Measurements from ENCODE around the gene DCAF4L1.

DCAF4L1 gene

GRCh38 chr4:41981456-41981855 is at the start of gene DCAF4L1:
DCAF4L1 (plus strand) TSS chr4:41981756; CDS start chr4:41981793, 37 bp downstream.
- no peak for DNase-seq

- no peak for DNase-seq
These were observed 48.6 kb upstream of the DCAF4L1 start for GRCh38 chr4:41932988-41933387.

GRCh38 chr4:41933997-41934503 is 47.5 kb upstream of the DCAF4L1 start:
- DNase-seq, result no peak

- no peak for DNase-seq
These were observed 47.0 kb upstream of the DCAF4L1 start for GRCh38 chr4:41934514-41934900.

GRCh38 chr4:41934901-41935651 is 46.5 kb upstream of the DCAF4L1 start, which contains the start of gene TMEM33:
TMEM33 (plus strand) TSS chr4:41935429; CDS start chr4:41935485, 56 bp downstream.
- DNase-seq, result peak; percentile 90

- DNase-seq, result no peak
These were observed 45.9 kb upstream of the DCAF4L1 start for GRCh38 chr4:41935652-41936021.

- no peak for DNase-seq
These were observed 42.4 kb upstream of the DCAF4L1 start for GRCh38 chr4:41939016-41939626.

- DNase-seq, result no peak
These were observed 40.7 kb upstream of the DCAF4L1 start for GRCh38 chr4:41940834-41941233.

- DNase-seq, result no peak
These were observed 38.0 kb upstream of the DCAF4L1 start for GRCh38 chr4:41943506-41943905.

- no peak for DNase-seq
These were observed 37.5 kb upstream of the DCAF4L1 start for GRCh38 chr4:41944089-41944488.

GRCh38 chr4:41949531-41949930 is 32.0 kb upstream of the DCAF4L1 start:
- no peak for DNase-seq

- DNase-seq, result no peak
These were observed 23.9 kb upstream of the DCAF4L1 start for GRCh38 chr4:41957634-41958033.

- DNase-seq, result no peak
These were observed 18.5 kb upstream of the DCAF4L1 start for GRCh38 chr4:41963105-41963504.

GRCh38 chr4:41964401-41964800 is 17.2 kb upstream of the DCAF4L1 start:
- no peak for DNase-seq

- no peak for DNase-seq
These were observed 14.2 kb upstream of the DCAF4L1 start for GRCh38 chr4:41967392-41967791.

- no peak for DNase-seq
These were observed 11.9 kb upstream of the DCAF4L1 start for GRCh38 chr4:41969671-41970070.

GRCh38 chr4:41975341-41975740 is 6.2 kb upstream of the DCAF4L1 start:
- no peak for DNase-seq

- no peak for DNase-seq
These were observed 4.6 kb upstream of the DCAF4L1 start for GRCh38 chr4:41976775-41977516.

- DNase-seq, result no peak
These were observed 3.8 kb upstream of the DCAF4L1 start for GRCh38 chr4:41977709-41978108.

GRCh38 chr4:41982716-41983115 is 1.2 kb downstream of the DCAF4L1 start:
- DNase-seq, result no peak

- DNase-seq, result no peak
These were observed 3.6 kb downstream of the DCAF4L1 start for GRCh38 chr4:41985151-41985550.

GRCh38 chr4:41989994-41990364 is 8.4 kb downstream of the DCAF4L1 start:
- peak; percentile 39 for DNase-seq

GRCh38 chr4:41990365-41991111 is 9.0 kb downstream of the DCAF4L1 start, which contains the start of gene SLC30A9:
SLC30A9 (plus strand) TSS chr4:41990530; CDS start chr4:41990652, 122 bp downstream.
- DNase-seq, result peak; percentile 97
